HepG2 (cell line): ENCODE data around the gene DNAJC28. TPM values are rescaled to one million over a fixed set of nuclear protein-coding genes. Genes with fewer than 3 reads are reported as not detected.

Experiments used
- ATF6 ChIP-seq: sonication (generic); formaldehyde crosslinking; conservative IDR thresholded peaks from 2 replicates; pipeline ENCODE4 v1.4.0; 2020; ENCODE audit warnings: missing genetic modification reagents
- CTCF ChIP-seq: sonication (generic); formaldehyde crosslinking; IDR thresholded peaks from 2 replicates; pipeline ENCODE4 v1.5.0; 2020; ENCODE audit warnings: mild to moderate bottlenecking, missing genetic modification reagents, moderate library complexity
- FOSL2 ChIP-seq: sonication (generic); formaldehyde crosslinking; IDR thresholded peaks from 2 replicates; pipeline ENCODE4 v1.4.0; 2020; ENCODE audit warnings: missing genetic modification reagents
- KLF12 ChIP-seq: sonication (generic); formaldehyde crosslinking; IDR thresholded peaks from 2 replicates; pipeline ENCODE4 v1.4.0; 2020; ENCODE audit warnings: missing genetic modification reagents, borderline replicate concordance
- MAFF ChIP-seq: IDR thresholded peaks from 2 replicates; pipeline ENCODE4 v1.6.1; 2011; ENCODE audit warnings: low read depth, low read length, improper control_type of control experiment
- MXD1 ChIP-seq: sonication (generic); formaldehyde crosslinking; IDR thresholded peaks from 2 replicates; pipeline ENCODE4 v1.4.0; 2020; ENCODE audit warnings: mild to moderate bottlenecking, missing genetic modification reagents
- PLRG1 ChIP-seq: fragments of 450-650 bp; conservative IDR thresholded peaks from 2 replicates; pipeline ENCODE4 v1.6.1; 2016
- PTBP1 ChIP-seq: fragments of 200-400 bp; formaldehyde crosslinking; IDR thresholded peaks from 2 replicates; pipeline ENCODE4 v1.6.1; 2018; ENCODE audit warnings: low read length, low read depth; ENCODE audit not compliant: poor library complexity, severe bottlenecking
- SNAPC2 ChIP-seq: sonication (generic); formaldehyde crosslinking; IDR thresholded peaks from 2 replicates; pipeline ENCODE4 v1.8.1; 2022; ENCODE audit warnings: mild to moderate bottlenecking, missing genetic modification reagents
- SOX5 ChIP-seq: IDR thresholded peaks from 2 replicates; pipeline ENCODE4 v1.6.1; 2016; ENCODE audit warnings: borderline replicate concordance
- THAP11 ChIP-seq: IDR thresholded peaks from 2 replicates; pipeline ENCODE4 v1.6.1; 2016; ENCODE audit warnings: missing biosample characterization, missing genetic modification reagents
- TRIM22 ChIP-seq: fragments of 450-650 bp; IDR thresholded peaks from 2 replicates; pipeline ENCODE4 v1.6.1; 2017
- U2AF1 ChIP-seq: fragments of 200-400 bp; formaldehyde crosslinking; optimal IDR thresholded peaks from 2 replicates; pipeline ENCODE3; 2017; ENCODE audit warnings: mild to moderate bottlenecking, low read depth, low read length
- ZFP36L2 ChIP-seq: sonication (generic); formaldehyde crosslinking; IDR thresholded peaks from 2 replicates; pipeline ENCODE4 v1.4.0; 2020; ENCODE audit warnings: missing genetic modification reagents
- ZNF296 ChIP-seq: sonication (generic); formaldehyde crosslinking; conservative IDR thresholded peaks from 2 replicates; pipeline ENCODE4 v1.5.0; 2020; ENCODE audit warnings: mild to moderate bottlenecking, missing genetic modification reagents
- ZNF326 ChIP-seq: sonication (generic); formaldehyde crosslinking; IDR thresholded peaks from 2 replicates; pipeline ENCODE4 v1.4.0; 2020; ENCODE audit warnings: missing genetic modification reagents, borderline replicate concordance
- ZNF367 ChIP-seq: sonication (generic); formaldehyde crosslinking; IDR thresholded peaks from 2 replicates; pipeline ENCODE4 v1.4.0; 2020; ENCODE audit warnings: missing genetic modification reagents, borderline replicate concordance
- ZNF567 ChIP-seq: sonication (generic); formaldehyde crosslinking; IDR thresholded peaks from 2 replicates; pipeline ENCODE4 v1.8.1; 2023; ENCODE audit warnings: mild to moderate bottlenecking, missing genetic modification reagents, borderline replicate concordance
- ZNF709 ChIP-seq: sonication (generic); formaldehyde crosslinking; IDR thresholded peaks from 2 replicates; pipeline ENCODE4 v1.5.0; 2020; ENCODE audit warnings: mild to moderate bottlenecking, missing genetic modification reagents
- ZNF788 ChIP-seq: sonication (generic); formaldehyde crosslinking; IDR thresholded peaks from 2 replicates; pipeline ENCODE4 v1.5.0; 2020; ENCODE audit warnings: mild to moderate bottlenecking, missing genetic modification reagents, borderline replicate concordance
- polyA plus RNA-seq, 8 experiments: library from polyadenylated mRNA; depleted of rRNA in 3 of 8; stranded (reverse) in 7 of 8; unstranded in 1 of 8; fragments of >200 nt; fragmentation: Illumina TruSeq in 4 of 8; extraction: Trizol in 4 of 8; gene quantifications; 2 replicates each; pipeline versions ENCODE4 v1.2.1 to v1.2.3, GENCODE V29; 2011 to 2016; ENCODE audit warnings: low read depth in 4 of 8, missing spikeins in 1 of 8, mixed read lengths in 1 of 8; ENCODE audit not compliant: insufficient read depth in 1 of 8
- total RNA-seq, 5 experiments: library from RNA; depleted of rRNA; stranded (reverse); fragments of >200 nt; fragmentation: Illumina TruSeq; extraction: Trizol; gene quantifications; 2 replicates each; pipeline ENCODE4 v1.2.3, GENCODE V29; 2016; ENCODE audit warnings: low read depth in 1 of 5
- TF ChIP-seq, protein P1 (sequence below): sonication (generic); formaldehyde crosslinking; IDR thresholded peaks from 2 replicates; pipeline ENCODE4 v1.5.0; 2020; ENCODE audit warnings: missing genetic modification reagents
- TF ChIP-seq, protein P2 (sequence below): sonication (generic); formaldehyde crosslinking; conservative IDR thresholded peaks from 2 replicates; pipeline ENCODE4 v1.8.0; 2022; ENCODE audit warnings: mild to moderate bottlenecking, moderate library complexity, missing genetic modification reagents

Gene DNAJC28
- total and polyA plus RNA-seq, 2 of the 13 experiments (the other 11 are each of a cell fraction or from before 2014, with no cell fraction given) = 1.5 to 3.3 TPM

DNA sequence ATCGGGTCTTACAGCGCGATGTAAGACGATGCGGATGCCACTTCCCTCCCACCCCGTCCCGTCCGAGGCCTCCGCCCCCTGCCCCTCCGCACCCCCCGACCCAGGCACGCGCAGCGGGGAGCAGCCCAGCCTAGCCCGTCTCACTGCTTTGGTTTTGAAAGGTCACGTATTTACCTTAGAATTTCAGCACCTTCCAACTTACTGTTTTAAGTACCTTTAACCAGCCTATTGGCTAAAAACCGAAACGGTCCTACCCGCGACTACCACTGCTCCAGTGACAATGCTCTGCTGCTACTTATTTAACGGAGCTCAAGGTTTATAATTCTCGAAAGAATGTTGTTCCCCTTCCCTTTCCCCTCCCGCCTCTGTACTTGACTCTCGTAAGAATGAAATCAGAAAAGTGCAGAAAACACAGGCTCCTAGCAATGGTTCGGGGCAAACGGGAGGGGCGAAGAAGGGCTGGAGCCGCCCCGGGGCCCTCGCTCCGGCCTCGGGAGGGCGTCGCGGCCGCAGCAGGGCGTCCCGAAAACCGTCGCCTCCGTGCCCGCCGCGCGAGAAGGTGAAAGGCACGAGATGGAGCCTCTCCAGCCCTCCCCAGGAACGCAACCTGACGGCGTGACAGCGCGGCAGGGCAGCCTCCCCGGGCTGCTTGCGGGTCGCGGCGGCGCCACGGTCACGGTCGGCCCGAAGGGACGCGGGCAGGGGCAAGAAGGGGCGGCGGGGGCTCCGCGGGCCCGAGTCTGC lies 12.4 kb downstream of the DNAJC28 start (continued):
- TF ChIP-seq MAFF (no peak), TRIM22 (no peak), ZNF709 (peak; percentile 38; the same call in 1 of the 2 replicates), THAP11 (CRISPR knock-in tag) (no peak), SOX5 (CRISPR knock-in tag) (no peak), MXD1 (CRISPR knock-in tag) (peak; percentile 50; the same call in 1 of the 2 replicates), U2AF1 (no peak), FOSL2 (CRISPR knock-in tag) (no peak), PTBP1 (no peak), KLF12 (CRISPR knock-in tag) (no peak), ZNF788 (CRISPR knock-in tag) (no peak), ZNF367 (no peak), CTCF (peak; percentile 35), ZNF326 (no peak), SNAPC2 (CRISPR knock-in tag) (0 out of 2 replicates have a peak, but pooled peaks have one; percentile 15), ZNF296 (CRISPR knock-in tag) (no peak), PLRG1 (no peak), ZFP36L2 (CRISPR knock-in tag) (no peak), ZNF567 (CRISPR knock-in tag) (0 out of 2 replicates have a peak, but pooled peaks have one; percentile 53), ATF6 (CRISPR knock-in tag) (no peak)
- TF ChIP-seq, protein P1, sequence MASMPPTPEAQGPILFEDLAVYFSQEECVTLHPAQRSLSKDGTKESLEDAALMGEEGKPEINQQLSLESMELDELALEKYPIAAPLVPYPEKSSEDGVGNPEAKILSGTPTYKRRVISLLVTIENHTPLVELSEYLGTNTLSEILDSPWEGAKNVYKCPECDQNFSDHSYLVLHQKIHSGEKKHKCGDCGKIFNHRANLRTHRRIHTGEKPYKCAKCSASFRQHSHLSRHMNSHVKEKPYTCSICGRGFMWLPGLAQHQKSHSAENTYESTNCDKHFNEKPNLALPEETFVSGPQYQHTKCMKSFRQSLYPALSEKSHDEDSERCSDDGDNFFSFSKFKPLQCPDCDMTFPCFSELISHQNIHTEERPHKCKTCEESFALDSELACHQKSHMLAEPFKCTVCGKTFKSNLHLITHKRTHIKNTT (CRISPR knock-in tag) = no peak
- TF ChIP-seq, protein P2, sequence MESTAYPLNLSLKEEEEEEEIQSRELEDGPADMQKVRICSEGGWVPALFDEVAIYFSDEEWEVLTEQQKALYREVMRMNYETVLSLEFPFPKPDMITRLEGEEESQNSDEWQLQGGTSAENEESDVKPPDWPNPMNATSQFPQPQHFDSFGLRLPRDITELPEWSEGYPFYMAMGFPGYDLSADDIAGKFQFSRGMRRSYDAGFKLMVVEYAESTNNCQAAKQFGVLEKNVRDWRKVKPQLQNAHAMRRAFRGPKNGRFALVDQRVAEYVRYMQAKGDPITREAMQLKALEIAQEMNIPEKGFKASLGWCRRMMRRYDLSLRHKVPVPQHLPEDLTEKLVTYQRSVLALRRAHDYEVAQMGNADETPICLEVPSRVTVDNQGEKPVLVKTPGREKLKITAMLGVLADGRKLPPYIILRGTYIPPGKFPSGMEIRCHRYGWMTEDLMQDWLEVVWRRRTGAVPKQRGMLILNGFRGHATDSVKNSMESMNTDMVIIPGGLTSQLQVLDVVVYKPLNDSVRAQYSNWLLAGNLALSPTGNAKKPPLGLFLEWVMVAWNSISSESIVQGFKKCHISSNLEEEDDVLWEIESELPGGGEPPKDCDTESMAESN (CRISPR knock-in tag) = peak; percentile 74
